A673 (cell line): ENCODE data around the gene ERCC6.

ENCODE experiments used
- EZH2 ChIP-seq: fragments of 200-600 bp; sonication (generic); IDR thresholded peaks from 2 replicates; pipeline ENCODE4 v1.6.1; 2017; ENCODE audit warnings: borderline replicate concordance, low read depth, mild to moderate bottlenecking, mixed read lengths, antibody characterized with exemption, low read length; ENCODE audit not compliant: poor library complexity, severe bottlenecking
- TF ChIP-seq, protein P1 (sequence below): fragments of 300-800, 200-600 bp; sonication (generic); conservative IDR thresholded peaks from 2 replicates; pipeline ENCODE4 v1.5.1; 2017; ENCODE audit warnings: low read depth, mild to moderate bottlenecking, antibody characterized with exemption, low read length, moderate library complexity, mixed read lengths

GRCh38 chr10:49486009-49486408 lies 52.9 kb downstream of the ERCC6 start:
- TF ChIP-seq, protein P1, sequence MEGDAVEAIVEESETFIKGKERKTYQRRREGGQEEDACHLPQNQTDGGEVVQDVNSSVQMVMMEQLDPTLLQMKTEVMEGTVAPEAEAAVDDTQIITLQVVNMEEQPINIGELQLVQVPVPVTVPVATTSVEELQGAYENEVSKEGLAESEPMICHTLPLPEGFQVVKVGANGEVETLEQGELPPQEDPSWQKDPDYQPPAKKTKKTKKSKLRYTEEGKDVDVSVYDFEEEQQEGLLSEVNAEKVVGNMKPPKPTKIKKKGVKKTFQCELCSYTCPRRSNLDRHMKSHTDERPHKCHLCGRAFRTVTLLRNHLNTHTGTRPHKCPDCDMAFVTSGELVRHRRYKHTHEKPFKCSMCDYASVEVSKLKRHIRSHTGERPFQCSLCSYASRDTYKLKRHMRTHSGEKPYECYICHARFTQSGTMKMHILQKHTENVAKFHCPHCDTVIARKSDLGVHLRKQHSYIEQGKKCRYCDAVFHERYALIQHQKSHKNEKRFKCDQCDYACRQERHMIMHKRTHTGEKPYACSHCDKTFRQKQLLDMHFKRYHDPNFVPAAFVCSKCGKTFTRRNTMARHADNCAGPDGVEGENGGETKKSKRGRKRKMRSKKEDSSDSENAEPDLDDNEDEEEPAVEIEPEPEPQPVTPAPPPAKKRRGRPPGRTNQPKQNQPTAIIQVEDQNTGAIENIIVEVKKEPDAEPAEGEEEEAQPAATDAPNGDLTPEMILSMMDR: no peak
- TF ChIP-seq EZH2: no peak
